22Rv1 (cell line): Measurements from ENCODE around the gene PROZ.

Experiments
- CTCF ChIP-seq: fragments of 450-650 bp; IDR thresholded peaks from 2 replicates; pipeline ENCODE4 v1.5.1; 2017; ENCODE audit warnings: mild to moderate bottlenecking
- ZFX ChIP-seq: fragments of 450-650 bp; IDR thresholded peaks from 2 replicates; pipeline ENCODE4 v1.6.1; 2017; ENCODE audit warnings: antibody characterized with exemption, borderline replicate concordance

GRCh38 chr13:113119166-113119821, 39.2 kb upstream of the PROZ start:
- TF ChIP-seq CTCF (no peak), ZFX (no peak)
